ENCODE results near the gene CTNND1. TPM values are rescaled to one million over a fixed set of nuclear protein-coding genes. Genes with fewer than 3 reads are reported as not detected.

The CTNND1 gene
- total RNA-seq, 1 donor from 2014 or later: 150 TPM

GRCh38 chr11:57758174-57758573 lies 3.4 kb upstream of the CTNND1 start:
- no peak for DNase-seq (ENCODE audit: low spot score)

- DNase-seq (ENCODE audit: low spot score): no peak
These were observed 746 bp downstream of the CTNND1 start for GRCh38 chr11:57762235-57762861.

- no peak for DNase-seq (ENCODE audit: low spot score)
These were observed 2.0 kb downstream of the CTNND1 start for GRCh38 chr11:57763568-57763967.

- DNase-seq (ENCODE audit: low spot score): no peak
These were observed 2.4 kb downstream of the CTNND1 start for GRCh38 chr11:57764021-57764420.

- DNase-seq (ENCODE audit: low spot score): no peak
These were observed 3.0 kb downstream of the CTNND1 start for GRCh38 chr11:57764566-57764965.

GRCh38 chr11:57764972-57765371 lies 3.4 kb downstream of the CTNND1 start:
- no peak for DNase-seq (ENCODE audit: low spot score)

- DNase-seq (ENCODE audit: low spot score): no peak
These were observed 9.2 kb downstream of the CTNND1 start for GRCh38 chr11:57770793-57771192.

GRCh38 chr11:57771365-57771764 lies 9.8 kb downstream of the CTNND1 start:
- no peak for DNase-seq (ENCODE audit: low spot score)

GRCh38 chr11:57772562-57772961 lies 11.0 kb downstream of the CTNND1 start:
- DNase-seq (ENCODE audit: low spot score): no peak

- no peak for DNase-seq (ENCODE audit: low spot score)
These were observed 11.5 kb downstream of the CTNND1 start for GRCh38 chr11:57773026-57773598.

- DNase-seq (ENCODE audit: low spot score): no peak
These were observed 13.9 kb downstream of the CTNND1 start for GRCh38 chr11:57775491-57775890.

- no peak for DNase-seq (ENCODE audit: low spot score)
These were observed 14.5 kb downstream of the CTNND1 start for GRCh38 chr11:57776031-57776521.

- no peak for DNase-seq (ENCODE audit: low spot score)
These were observed 15.1 kb downstream of the CTNND1 start for GRCh38 chr11:57776577-57777210.

- DNase-seq (ENCODE audit: low spot score): no peak
These were observed 16.3 kb downstream of the CTNND1 start for GRCh38 chr11:57777969-57778317.

GRCh38 chr11:57778318-57779037 lies 16.9 kb downstream of the CTNND1 start:
- no peak for DNase-seq (ENCODE audit: low spot score)

GRCh38 chr11:57779276-57779675 lies 17.7 kb downstream of the CTNND1 start:
- DNase-seq (ENCODE audit: low spot score): no peak

- no peak for DNase-seq (ENCODE audit: low spot score)
These were observed 19.9 kb downstream of the CTNND1 start for GRCh38 chr11:57781529-57781943.

- no peak for DNase-seq (ENCODE audit: low spot score)
These were observed 23.5 kb downstream of the CTNND1 start for GRCh38 chr11:57785072-57785471.

- no peak for DNase-seq (ENCODE audit: low spot score)
These were observed 24.8 kb downstream of the CTNND1 start for GRCh38 chr11:57786436-57786835.

- no peak for DNase-seq (ENCODE audit: low spot score)
These were observed 25.5 kb downstream of the CTNND1 start for GRCh38 chr11:57787006-57787604.

- DNase-seq (ENCODE audit: low spot score): no peak
These were observed 26.5 kb downstream of the CTNND1 start for GRCh38 chr11:57787920-57788702.
